SHP77 (cell line): ENCODE results near the gene NBPF1.
A peak's percentile ranks its signal among the peaks of the same experiment; 100 is the strongest.
"Not testable (repeated sequence)": the region's sequence is repeated elsewhere in the genome, so short reads cannot be mapped to it uniquely, and the experiment has no call there.

Experiments
- DNase-seq, 2 experiments: peaks; one replicate each; lab custom pipeline; 2025; lab: John Stamatoyannopoulos, UW

The NBPF1 gene

DNA sequence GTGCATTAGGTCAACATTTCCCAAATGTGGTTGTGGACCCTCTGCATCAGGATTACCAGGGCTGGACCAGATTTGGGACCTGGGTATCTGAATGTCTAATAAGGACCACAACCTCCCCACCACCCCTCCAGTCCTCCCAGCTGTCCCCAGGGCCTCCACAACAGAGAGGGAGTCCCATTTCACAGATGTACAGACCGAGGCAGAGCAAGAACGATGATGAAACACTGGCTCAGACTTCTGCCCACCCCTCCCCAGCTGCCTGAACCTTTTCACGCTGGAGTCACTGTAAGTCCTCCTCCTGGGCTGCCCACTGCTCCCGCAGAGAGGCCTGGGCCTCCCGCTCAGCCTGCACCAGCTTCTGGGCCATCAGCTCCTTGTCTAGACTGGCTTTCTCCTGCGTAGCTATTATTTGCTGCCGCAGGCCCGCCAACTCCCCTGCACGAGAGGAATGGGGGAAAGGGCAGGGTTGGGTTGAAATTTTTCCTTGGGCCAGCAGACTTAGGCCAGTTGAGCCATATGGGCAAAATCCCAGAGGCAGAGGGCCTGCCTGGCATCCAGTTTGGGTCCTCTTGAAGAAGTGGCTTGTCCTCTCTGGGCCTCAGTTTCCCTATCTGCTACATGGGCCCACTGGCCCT lies 8.4 kb upstream of the NBPF1 start:
- DNase-seq = not testable (repeated sequence)

DNA sequence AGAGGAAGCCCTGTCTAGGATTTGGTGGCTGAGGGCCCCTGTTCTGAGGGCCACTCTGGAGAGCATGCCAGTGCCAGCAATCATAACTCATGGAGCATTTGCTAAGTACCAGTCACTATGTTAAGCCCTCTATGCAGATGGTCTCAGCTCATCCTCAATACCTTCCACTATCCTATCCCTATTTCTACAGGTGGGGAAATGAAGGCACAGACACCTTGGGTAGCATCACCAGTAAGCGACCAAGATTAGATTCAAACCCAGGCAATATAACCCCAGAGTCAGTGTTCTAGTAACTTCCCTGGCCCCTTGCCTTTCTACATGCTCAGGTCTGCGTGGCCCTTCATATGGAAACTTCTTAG lies 7.9 kb upstream of the NBPF1 start:
- no peak for DNase-seq

DNA sequence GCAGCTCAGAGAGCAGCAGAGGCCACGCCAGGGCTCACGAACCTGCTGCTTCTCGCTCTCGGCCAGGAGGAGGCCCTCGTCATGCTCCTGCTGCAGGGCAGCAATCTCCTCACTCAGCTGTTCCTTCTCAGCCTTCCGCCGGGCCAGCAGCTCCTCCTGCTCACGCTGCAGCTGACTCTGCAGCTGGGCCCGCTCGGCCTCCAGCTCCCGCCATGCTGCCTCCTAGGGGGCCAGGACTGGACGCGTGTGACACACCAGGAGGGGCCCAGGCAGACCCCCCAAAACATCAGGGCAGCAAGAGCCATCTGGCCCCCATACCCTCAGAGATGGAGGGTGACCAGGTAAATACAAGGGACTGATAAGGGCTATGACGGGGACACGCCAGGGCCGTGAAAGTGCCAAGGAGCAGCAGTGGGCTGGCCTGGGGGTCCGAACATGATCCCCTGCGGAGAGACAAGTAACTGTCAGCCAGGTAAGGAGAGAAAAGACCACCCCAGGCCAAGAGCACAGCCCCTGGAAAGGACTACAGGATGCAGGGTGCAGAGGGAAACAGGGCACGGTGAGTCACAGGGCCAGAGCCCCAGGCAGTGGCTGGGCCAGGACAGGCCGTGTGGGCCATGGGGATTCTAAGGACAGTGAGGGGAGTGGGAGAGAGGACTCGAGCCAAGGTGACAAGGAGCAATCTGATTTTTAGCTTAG lies 6.6 kb upstream of the NBPF1 start:
- DNase-seq = peak; percentile 11

DNA sequence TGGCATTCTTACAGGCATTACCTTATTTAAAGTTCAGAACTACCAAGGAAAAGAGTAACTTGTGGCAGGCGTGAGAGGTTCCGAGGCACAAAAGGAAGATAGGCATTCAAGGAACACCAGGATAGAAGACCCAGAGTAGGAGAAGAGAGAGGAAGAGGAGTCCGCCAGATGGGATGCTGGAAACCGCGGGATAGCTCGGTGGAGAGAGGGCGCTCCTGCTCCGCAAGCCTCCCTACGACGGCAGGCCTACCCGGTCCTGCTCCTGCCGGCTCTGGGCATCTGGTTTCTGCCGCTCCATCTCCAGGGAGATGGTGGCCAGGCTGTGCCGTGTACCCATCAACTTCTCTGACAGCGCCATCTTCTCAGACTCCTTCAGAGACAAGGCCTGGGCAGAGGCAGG lies 5.4 kb upstream of the NBPF1 start:
- no peak for DNase-seq

DNA sequence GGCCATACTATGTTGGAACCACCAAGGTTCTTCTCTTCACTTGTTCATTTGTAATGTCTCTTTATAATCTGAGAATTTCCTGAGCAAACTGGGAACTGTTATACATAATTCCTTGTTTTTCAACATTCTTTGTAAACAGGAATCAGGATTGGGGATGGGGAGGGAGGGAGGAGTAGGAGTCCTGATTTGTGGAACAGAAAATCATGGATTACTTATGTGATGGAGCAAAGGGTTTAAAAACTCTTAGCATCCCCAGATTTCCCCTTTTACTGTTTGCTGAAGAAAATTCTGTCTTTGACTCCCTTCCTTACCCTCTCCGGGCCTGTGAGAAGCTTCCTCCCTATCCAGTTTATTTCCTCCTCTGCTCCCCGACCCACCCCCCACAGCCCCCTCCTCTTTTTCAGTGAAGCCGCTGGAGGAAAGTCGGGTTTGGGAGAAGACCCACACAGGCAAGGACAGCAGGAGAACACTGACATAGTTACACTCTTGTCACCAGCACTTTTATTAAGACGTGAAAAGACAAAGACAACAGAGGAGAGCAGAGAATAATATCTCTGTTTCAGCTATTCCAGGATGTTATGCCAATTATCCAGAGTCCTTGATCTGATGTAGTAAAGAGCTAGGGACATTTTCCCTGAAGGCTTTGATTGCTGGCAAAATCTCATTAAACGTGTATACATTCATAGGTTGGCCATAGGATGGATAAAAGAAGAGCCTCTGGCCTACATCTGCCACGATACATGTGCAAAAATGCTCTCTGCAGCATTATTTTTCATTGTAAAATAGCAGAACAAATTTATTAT lies 4.6 kb upstream of the NBPF1 start:
- no peak for DNase-seq

DNA sequence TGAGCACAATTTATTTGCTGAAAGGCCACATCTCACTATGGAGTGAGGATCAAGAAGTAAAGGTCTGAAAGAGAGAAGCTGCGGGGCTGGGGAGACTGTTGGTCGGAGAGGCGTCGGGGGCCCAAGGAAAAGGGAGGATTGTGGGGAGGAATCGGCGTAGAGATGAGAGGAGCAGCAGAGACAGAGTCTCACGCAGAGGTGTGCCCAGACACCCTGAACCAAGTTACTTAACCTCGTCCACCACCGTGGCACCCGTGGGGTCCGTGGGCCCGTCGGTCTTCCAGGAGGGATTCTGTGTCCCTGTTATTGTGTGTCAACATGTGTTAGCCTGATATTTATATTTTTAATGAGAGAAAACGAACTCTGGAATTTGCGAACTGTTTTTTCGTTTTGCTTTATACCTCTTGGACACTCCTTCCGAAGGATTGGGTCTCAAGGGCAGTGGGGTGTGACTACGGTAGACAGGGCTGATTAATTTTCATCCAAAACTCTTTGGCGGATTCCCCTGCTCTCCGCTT lies 3.8 kb upstream of the NBPF1 start:
- no peak for DNase-seq

DNA sequence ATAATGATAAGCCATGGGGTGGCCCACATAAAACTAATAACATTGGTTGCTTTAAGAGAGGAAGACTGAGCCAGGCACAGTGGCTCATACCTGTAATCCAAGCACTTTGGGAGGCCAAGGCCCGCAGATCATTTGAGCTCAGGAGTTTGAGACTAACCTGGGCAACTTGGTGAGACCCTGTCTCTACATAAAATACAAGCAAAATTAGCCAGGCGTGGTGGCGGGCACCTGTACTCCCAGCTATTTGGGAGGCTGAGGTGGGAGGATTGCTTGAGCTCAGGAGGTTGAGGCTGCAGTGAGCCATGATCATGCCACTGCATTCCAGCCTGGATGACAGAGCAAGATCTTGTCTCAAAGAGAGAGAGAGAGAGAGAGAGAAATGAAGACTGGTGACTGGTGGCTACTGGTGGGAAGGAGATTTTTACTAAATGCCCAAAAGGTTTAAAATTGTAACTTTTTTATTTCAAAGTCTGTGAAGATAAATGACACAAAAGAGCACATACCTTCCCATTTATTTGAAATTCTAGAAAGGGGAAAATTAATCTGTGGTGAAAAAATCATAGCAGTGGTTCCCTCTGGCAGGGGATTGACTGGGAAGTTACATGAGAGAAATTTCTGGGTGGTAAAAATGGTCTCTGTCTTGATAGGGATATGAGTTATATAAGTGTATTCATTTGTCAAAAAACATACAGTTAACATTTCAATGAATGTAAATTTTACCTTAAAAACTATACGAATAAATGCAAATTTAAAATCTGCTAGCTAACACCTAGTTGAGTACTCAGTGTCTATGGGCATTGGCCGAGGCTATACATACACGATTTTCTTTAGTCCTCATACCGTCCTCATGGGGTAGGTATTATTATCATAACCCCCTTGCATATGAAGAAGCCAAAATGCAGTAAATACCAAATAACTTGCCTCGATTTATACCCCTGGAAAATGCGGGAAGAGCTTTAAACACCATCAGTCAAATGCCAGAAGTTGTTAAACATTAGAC lies 2.2 kb upstream of the NBPF1 start:
- DNase-seq = no peak

DNA sequence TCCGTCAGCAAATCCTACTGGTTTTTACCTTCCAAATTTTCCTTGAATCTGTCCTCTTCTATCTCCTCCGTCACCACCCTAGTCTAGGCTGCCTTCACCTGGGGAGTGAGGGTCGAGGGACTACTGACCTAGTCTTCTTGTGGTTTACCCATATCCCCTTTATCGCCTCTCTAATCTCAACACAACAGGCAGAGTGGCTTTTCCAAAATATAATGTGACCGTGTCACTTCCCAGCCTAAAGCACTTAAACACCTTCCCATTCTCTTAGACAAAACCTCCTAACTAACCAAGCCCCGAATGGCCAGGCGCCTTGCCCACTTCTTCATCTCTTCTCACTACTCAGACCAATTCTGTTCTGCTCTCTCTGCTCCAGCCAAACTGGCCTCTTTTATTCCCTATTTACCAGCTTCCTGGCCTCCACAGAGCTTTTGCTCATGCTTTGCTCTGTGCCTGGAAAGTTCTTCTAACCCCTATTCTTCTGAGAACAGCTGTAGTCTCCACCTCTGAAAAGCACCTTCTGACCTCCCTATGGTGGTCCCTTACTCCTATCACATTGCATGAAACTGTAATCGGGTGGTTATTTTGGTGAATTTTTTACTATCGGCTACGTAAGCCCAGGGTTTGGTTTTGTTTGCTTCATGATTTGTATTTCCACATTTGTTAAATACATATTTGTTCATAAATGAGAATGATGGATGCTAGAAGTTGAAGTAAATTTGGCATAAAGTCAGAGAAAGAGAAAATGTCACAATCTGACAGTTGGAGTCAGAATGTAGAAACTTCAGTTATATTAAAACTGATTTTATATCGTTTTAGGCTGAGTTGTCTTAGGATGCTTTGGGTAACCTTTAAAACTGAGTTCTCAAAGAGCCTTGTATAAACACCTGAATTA lies 1.2 kb upstream of the NBPF1 start:
- no peak for DNase-seq

DNA sequence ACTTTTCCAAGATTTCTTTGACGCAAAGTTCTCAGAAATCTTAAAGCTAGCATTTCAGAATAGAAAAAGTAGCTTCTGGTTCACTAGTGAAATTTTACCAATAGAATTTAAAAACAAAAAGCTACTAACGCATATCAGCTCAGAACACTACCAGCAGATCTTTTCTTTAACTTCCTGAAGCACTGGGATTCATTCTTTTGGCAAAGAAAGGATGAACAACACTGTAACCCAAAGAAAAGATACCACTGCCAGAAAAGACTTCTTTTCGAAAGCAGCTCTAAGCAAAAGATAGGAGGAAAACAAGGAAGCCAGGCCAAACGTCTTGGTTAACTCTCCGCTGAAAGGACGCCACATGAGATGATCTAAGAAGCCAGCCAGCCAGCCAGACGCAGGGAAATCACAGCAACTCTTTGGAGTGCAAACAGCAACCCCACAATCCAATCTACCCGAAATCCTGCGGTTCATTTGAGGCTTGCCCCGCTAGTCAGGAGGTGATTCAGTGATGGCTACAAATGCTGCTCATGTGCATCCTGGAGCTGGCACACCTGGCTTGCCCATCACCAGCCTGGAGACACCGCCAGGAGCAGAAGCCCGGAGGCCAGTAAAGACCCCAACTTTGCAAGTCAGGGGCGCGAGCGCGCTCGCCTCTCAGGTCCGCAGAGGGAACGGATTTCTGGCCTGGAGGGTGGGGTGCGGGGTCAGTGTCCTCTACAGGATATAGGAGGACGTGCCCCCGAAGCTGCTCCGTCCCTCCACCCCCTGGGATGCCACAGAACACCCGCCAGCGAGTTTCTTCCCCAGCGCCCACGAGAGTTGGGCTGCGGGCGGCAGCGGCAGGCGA lies 812 bp downstream of the NBPF1 start:
- DNase-seq = no peak

DNA sequence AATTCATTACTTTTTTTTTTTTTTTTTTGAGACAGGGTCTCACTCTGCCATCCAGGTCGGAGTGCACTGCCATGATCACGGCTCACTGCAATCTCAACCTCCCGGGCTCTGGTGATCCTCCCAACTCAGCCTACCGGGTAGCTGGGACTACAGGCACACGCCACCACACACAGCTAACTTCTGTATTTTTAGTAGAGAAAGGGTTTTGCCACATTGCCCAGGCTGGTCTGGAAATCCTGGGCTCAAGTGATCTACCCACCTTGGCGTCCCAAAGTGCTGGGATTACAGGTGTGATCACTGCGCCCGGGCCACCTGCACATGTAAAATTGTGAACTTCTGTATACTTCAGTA lies 1.4 kb downstream of the NBPF1 start:
- DNase-seq = not testable (repeated sequence)

DNA sequence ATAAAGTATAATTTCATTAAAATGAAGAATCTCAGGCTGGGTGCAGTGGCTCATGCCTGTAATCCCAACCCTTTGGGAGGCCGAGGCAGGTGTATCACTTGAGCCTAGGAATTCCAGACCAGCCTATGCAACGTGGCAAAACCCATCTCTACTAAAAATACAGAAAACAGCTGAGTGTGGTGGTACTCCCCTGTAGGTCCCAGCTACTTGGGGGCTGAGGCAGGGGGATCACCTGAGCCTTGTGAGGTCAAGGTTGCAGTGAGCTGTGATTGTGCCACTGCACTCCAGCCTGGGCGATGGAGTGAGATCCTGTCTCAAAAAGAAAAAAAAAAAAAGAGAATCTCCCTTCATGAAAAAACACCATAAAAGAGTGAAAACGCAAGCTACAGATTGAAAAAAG lies 2.2 kb downstream of the NBPF1 start:
- DNase-seq = not testable (repeated sequence)

DNA sequence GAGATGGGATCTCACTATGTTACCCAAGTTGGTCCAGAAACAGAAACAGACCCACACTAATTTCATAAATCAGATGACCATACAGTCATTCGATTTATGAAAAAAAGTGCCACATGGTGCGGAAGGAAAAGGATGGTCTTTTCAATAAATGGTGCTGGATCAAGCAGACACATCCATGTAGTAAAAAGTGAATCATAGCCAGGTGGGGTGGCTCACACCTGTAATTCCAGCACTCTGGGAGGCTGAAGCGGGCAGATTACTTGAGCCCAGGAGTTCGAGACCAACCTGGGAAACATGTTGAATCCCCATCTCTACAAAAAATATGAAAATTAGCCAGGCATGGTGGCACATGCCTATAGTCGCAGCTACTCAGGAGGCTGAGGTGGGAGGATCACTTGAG lies 2.8 kb downstream of the NBPF1 start:
- DNase-seq = not testable (repeated sequence)

DNA sequence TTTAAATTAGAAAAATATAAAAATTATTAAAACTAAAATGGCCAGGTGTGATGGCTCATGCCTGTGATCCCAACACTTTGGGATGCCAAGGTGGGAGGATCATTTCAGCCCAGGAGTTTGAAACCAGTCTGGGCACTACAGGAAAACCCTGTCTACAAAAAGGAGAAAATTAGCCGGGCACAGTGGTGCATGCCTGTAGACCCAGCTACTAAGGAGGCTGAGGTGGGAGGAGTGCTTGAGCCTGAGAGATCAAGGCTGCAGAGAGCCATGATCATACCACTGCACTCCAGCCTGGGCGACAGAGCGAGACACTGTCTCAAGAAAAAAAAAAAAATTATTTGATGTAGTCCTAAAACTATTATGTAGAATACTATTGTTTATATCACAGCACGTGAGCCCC lies 3.6 kb downstream of the NBPF1 start:
- not testable (repeated sequence) for DNase-seq

DNA sequence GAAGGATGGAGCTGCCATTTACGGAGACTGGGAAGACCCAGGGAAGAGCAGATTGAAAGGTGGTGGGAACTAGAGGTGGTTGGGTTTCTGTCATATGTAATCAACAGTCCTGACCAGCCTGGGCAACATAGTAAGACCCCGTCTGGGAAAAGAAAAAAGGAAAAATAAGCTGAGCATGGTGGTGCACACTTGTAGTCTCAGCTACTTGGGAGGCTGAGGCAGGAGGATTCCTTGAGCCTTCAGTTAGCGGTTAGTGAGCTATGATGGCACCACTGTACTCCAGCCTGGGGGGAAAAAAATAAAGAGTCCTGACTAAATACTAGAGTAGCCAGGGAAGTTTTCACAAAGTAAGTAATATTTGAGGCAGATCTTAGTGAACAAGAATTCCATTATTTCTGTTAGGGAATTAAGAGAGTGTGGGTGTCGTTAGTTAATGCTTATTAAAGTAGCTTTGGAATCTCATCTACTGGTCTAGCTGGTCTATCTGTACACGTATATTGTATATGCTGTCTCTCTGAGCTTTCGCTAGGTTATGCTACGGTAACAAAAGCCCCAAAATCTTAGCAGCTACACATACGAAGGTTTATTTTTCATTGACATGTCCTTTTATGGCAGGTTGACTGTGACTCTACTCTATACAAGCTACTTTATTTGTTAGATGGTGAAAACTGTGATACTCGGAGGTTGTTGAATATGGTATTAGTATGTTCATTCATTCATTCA lies 4.4 kb downstream of the NBPF1 start:
- DNase-seq = no peak

DNA sequence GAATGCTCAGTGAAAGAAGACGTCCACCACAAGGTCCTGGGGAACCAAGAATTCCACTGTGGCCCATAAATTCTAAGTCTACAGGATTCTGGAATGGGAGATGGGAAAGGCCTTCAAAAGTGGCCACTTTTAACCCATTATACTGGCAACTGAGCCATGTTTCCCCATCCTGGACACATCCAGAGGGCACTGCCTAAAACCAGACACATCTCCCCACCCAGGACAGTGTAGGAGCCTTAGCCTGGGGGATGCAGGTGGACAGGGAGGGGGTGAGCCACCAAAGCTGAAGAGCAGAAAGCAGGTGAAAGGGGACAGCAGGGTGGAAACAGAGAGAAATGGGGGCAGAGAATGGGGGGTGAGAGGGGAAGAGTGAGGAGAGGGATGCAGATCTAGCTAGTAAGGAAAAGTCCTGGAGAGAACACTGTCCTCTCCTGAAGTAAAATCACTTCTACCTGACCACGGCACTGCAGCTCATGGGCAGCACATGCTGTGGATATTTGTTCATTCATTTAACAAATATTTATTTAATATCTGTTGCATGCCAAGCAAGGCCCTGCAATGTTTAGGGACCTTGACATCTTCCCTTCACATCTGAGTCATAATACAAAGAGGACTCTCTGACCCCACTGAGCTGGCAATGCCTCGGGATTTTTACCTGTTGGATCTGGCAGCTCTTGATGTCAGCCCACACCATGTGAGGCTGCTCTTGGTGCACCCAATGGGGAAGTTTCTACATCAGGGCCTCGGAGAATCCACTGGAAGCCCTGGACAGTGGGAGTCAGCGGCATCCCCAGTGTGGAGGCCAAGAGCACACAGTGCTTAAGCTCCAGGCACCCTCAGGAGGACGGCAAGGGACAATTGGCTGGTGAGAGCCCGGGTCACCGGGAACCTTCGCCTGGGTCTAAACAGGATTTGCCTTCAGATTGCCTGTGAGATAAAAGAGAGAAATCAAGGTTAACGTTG lies 5.2 kb downstream of the NBPF1 start:
- DNase-seq = not testable (repeated sequence)

DNA sequence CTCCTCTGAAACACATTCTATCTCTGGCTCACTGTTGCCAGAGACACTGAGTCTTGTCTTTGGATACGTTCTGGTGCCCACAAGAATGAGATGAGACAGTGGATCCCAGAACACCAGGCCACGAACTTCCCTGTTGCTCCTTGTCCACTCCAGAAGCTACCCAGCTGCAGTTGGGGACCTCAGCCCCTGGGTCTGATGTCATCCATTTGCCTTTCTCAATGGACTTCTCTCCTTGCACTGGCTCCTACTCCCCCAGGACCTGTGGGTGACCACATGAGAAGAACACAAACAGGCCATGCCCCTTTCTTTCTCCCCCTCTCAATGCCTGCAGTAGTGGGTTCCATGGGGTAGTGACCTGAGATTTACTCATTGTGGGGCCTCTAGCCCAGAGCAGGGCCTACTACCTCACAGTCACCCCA lies 5.9 kb downstream of the NBPF1 start:
- DNase-seq = no peak

DNA sequence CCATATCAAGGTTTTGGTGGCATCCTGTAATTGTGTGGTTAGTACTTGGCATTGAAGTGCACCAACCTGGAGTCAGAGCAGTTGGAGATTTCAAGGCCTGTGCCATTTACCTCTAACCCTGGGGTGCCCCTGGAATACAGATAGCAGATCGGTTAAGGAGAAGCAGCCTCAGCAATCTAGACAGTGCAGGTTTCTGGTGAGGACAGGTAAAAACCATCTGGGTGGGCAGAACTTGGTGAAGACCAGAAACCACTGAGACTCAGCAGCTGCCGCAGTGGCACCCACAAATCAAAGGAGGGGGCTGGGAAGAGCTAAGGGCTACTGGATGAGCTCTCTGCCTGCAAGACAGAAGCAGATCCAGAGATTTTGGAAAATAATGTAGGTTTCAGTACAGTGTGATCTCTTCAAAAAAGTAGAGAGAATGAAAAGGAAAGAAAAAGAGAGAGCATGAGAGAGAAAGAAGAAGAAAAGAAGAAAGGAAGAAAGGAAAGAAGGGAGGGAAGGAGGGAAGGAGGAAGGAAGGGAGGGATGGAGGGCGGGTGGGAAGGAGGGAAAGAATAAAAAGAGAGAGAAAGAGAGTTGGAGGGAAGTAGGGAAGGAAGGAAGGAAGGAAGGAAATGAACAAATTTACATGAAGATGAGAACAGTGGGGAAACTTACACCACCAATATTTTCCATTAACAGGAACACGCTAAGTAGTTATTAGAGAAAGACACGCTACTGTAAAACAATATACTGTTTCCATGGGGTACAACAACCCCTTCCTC lies 6.5 kb downstream of the NBPF1 start:
- DNase-seq = not testable (repeated sequence)
